HPDE6-E6E7 (cell line): ENCODE measurements around the gene LACTBL1.

ENCODE experiments used
- DNase-seq: peaks from one replicate; pipeline ENCODE4 v3.0.0; 2011; ENCODE audit warnings: missing footprints; ENCODE audit errors: extremely low spot score

LACTBL1 gene

GRCh38 chr1:22913421-22914141 lies 59.1 kb downstream of the LACTBL1 start:
- no peak for DNase-seq

DNA sequence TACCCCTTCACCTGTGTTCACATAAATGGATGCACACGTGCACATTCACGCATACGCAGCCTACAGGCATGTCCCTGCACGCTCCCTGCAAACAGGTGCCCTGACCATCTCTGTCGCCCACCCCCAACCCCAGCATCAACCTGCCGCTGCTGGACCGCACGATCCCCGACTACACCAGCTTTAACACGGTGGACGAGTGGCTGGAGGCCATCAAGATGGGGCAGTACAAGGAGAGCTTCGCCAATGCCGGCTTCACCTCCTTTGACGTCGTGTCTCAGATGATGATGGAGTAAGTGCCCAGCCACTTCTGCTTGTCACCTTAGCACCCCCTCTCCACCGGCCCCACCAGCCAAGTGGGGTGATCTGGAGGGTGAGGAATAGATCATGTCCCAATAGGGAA lies 60.4 kb downstream of the LACTBL1 start:
- DNase-seq, result no peak

DNA sequence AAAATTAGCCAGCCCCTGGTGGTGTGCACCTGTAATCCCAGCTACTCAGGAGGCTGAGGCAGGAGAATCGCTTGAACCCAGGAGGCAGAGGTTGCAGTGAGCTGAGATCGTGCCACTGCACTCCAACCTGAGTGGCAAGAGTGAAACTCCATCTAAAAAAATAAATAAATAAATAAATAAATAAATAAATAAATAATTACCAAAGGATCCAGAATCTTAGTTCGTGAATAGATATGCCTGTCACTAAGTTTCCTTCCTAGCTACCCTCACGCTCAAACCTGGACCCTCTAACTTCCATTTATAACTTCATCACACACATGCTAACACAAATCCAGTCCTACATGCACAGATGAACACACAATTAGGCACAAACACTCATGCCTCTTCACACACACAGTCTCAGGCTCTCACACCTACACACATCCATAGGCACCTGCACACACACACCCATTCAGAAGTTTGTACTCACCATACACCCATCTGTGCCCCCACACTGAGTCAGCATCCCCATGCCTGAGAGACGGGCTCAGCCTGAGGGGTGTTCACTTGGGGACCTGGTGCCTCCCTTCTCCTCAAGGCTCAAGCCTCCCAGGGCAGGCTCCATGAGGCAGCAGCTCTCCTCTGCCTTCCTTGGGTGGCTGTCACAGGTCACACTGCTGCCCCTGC lies 61.5 kb downstream of the LACTBL1 start:
- no peak for DNase-seq

DNA sequence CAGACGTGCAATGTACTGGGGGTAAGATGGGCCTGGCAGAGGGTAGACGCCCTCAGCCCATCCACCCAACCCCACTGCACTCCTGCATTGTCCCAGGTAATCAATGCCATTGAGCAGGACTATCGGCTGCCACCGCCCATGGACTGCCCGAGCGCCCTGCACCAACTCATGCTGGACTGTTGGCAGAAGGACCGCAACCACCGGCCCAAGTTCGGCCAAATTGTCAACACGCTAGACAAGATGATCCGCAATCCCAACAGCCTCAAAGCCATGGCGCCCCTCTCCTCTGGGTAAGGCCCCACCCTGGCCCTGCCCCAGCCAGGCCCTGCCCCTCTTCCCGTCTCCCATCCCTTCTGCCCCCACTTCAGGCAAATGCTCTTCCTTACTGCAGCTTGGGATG lies 62.4 kb downstream of the LACTBL1 start:
- DNase-seq, result no peak

DNA sequence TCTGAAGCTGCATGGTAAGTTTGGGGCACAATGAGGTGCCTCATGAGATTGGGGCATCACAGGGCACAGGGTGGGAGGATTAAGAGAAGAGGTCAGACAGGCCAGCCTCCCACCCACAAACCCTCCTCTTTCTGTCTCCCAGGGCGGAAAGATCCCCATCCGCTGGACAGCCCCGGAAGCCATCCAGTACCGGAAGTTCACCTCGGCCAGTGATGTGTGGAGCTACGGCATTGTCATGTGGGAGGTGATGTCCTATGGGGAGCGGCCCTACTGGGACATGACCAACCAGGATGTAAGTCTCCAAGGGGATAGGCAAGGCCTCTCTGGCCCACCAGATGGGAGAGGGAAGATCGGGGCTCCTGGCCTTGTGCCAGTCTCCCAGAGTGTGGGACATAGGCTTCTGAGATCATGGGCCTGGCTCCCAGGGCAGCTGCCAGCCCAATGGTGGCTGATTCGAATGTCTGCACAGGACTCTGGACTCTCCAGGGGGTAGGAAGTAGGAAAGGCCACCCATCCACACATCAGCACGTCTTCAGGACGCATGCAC lies 63.7 kb downstream of the LACTBL1 start:
- no peak for DNase-seq

DNA sequence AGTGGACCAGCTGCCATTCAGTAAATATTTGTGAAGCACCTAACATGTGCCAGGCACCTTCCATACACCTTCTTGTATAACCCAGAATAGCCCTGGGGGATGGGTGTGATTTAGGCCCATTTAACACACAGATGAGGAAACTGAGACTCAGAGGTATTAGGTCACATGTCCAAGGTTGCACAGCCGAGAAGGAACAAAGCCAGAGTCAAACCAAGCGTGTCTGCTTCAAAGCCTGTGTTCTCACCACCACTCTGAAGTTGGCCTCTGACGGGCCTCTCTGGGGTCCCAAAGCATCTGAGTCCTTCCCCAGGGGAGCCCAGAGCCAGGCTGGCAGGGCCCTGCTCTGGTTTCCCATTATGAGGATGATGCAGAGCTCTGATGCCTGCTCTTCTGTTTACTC lies 65.1 kb downstream of the LACTBL1 start:
- DNase-seq, result no peak

DNA sequence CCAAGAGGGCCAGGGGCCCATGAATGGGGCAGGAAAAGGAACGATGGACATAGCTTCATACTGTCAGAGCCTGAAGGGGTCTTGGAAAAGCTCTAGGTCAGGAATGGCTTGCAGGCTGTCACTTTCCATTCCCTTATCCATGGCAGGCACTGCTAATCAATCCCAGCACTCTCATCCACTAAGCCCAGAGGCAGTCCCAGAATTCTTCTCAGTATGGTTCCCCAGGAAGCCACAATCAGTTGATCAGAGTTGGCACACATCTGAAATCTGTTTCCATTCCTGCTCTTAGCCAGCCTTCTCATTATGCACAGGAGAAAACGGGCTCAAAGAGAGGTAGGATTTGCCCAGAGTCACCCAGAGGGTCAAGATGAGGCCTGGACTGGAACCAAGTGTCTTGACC lies 65.7 kb downstream of the LACTBL1 start:
- DNase-seq, result no peak

- peak; percentile 34 for DNase-seq
These were observed 69.6 kb downstream of the LACTBL1 start for GRCh38 chr1:22903113-22903512.
